Neural cell (in vitro differentiated cells): ENCODE results near the gene SURF1. TPM values are rescaled to one million over a fixed set of nuclear protein-coding genes. Genes with fewer than 3 reads are reported as not detected.

ENCODE experiments used
- H2AFZ ChIP-seq: fragments of 200-600, 300-800 bp; sonication (generic), shearing (Covaris generic); 2 replicates; pipeline ENCODE4 v1.6.0; 2014; ENCODE audit warnings: low read depth, mild to moderate bottlenecking, antibody characterized with exemption, low read length, moderate library complexity
- H3F3A ChIP-seq: fragments of 200-600 bp; shearing (Covaris generic); 2 replicates; pipeline ENCODE4 v1.6.1; 2016; ENCODE audit warnings: mild to moderate bottlenecking, moderate library complexity, mixed read lengths, antibody characterized with exemption, low read length; ENCODE audit not compliant: insufficient read depth, poor library complexity, severe bottlenecking
- H3K27ac ChIP-seq: fragments of 200-600, 300-800 bp; sonication (generic), shearing (Covaris generic); 2 replicates; pipeline ENCODE4 v1.5.1; 2014; ENCODE audit warnings: mild to moderate bottlenecking, low read length, moderate library complexity
- H3K27me3 ChIP-seq: fragments of 300-800, 200-600 bp; sonication (generic), shearing (Covaris generic); 2 replicates; pipeline ENCODE4 v1.6.0; 2014; ENCODE audit warnings: mild to moderate bottlenecking, low read depth, low read length, moderate library complexity; ENCODE audit not compliant: insufficient read depth
- H3K36me3 ChIP-seq: fragments of 300-800, 200-600 bp; sonication (generic), shearing (Covaris generic); 2 replicates; pipeline ENCODE4 v1.5.1; 2014; ENCODE audit warnings: mild to moderate bottlenecking, antibody characterized with exemption, low read length, moderate library complexity; ENCODE audit not compliant: insufficient read depth
- H3K4me2 ChIP-seq: fragments of 300-800, 200-600 bp; sonication (generic), shearing (Covaris generic); 2 replicates; pipeline ENCODE4 v1.6.0; 2014; ENCODE audit warnings: mild to moderate bottlenecking, low read length
- H3K4me3 ChIP-seq: fragments of 300-800, 200-600 bp; sonication (generic), shearing (Covaris generic); 2 replicates; pipeline ENCODE4 v1.5.1; 2014; ENCODE audit warnings: mild to moderate bottlenecking, low read length, moderate library complexity
- H3K79me2 ChIP-seq: fragments of 200-600 bp; shearing (Covaris generic); replicated peaks from 2 replicates; pipeline ENCODE4 v1.6.0; 2014; ENCODE audit warnings: mild to moderate bottlenecking, low read length, moderate library complexity; ENCODE audit not compliant: insufficient read depth
- H3K9ac ChIP-seq: fragments of 300-800, 200-600 bp; sonication (generic), shearing (Covaris generic); 2 replicates; pipeline ENCODE4 v1.6.1; 2016; ENCODE audit warnings: mild to moderate bottlenecking, low read length, mixed read lengths
- H3K9me2 ChIP-seq: fragments of 200-600 bp; shearing (Covaris generic); 2 replicates; pipeline ENCODE4 v1.6.1; 2016; ENCODE audit warnings: mild to moderate bottlenecking, low read length, mixed read lengths; ENCODE audit not compliant: insufficient read depth
- H3K9me3 ChIP-seq: fragments of 200-600, 300-800 bp; sonication (generic), shearing (Covaris generic); 2 replicates; pipeline ENCODE4 v1.6.1; 2016; ENCODE audit warnings: mild to moderate bottlenecking, mixed run types, low read length, moderate library complexity, mixed read lengths
- H4K20me1 ChIP-seq: fragments of 200-600 bp; shearing (Covaris generic); 2 replicates; pipeline ENCODE4 v1.6.1; 2016; ENCODE audit warnings: mild to moderate bottlenecking, mixed run types; ENCODE audit not compliant: insufficient read depth
- EP300 ChIP-seq: fragments of 450-650 bp; conservative IDR thresholded peaks from 2 replicates; pipeline ENCODE4 v1.6.1; 2014; ENCODE audit warnings: antibody characterized with exemption, mild to moderate bottlenecking, moderate library complexity; ENCODE audit not compliant: poor library complexity, severe bottlenecking
- EZH2 ChIP-seq: fragments of 200-600, 300-800 bp; shearing (Covaris generic), sonication (generic); IDR thresholded peaks from 2 replicates; pipeline ENCODE4 v1.6.1; 2014; ENCODE audit warnings: antibody characterized with exemption, low read length, borderline replicate concordance, mild to moderate bottlenecking; ENCODE audit not compliant: insufficient read depth, poor library complexity, severe bottlenecking
- MXI1 ChIP-seq: fragments of 450-650 bp; conservative IDR thresholded peaks from 2 replicates; pipeline ENCODE4 v1.6.1; 2014; ENCODE audit warnings: antibody characterized with exemption, mild to moderate bottlenecking; ENCODE audit not compliant: poor library complexity, severe bottlenecking
- POLR2AphosphoS5 ChIP-seq: IDR thresholded peaks from 2 replicates; pipeline ENCODE4 v1.6.1; 2012
- RAD21 ChIP-seq: fragments of 450-650 bp; conservative IDR thresholded peaks from 2 replicates; pipeline ENCODE4 v1.6.1; 2014; ENCODE audit warnings: antibody characterized with exemption, mild to moderate bottlenecking, moderate library complexity
- SMC3 ChIP-seq: fragments of 450-650 bp; conservative IDR thresholded peaks from 2 replicates; pipeline ENCODE4 v1.6.1; 2014; ENCODE audit warnings: antibody characterized with exemption, mild to moderate bottlenecking, moderate library complexity; ENCODE audit not compliant: poor library complexity
- TAF1 ChIP-seq: IDR thresholded peaks from 2 replicates; pipeline ENCODE4 v1.6.1; 2012; ENCODE audit warnings: low read depth
- polyA plus RNA-seq: library from polyadenylated mRNA; depleted of rRNA; stranded (reverse); fragments of >200 nt; gene quantifications from 2 replicates; pipeline ENCODE4 v1.2.3, GENCODE V29; 2014
- TF ChIP-seq, protein P1 (sequence below): fragments of 450-650 bp; IDR thresholded peaks from 2 replicates; pipeline ENCODE4 v1.5.1; 2014; ENCODE audit warnings: antibody characterized with exemption, mild to moderate bottlenecking, moderate library complexity; ENCODE audit not compliant: poor library complexity, severe bottlenecking
- TF ChIP-seq, protein P2 (sequence below): IDR thresholded peaks from 2 replicates; pipeline ENCODE4 v1.6.1; 2012; ENCODE audit warnings: borderline replicate concordance

Gene SURF1
- polyA plus RNA-seq, 1 donor from 2014 or later = 32.3 TPM

DNA sequence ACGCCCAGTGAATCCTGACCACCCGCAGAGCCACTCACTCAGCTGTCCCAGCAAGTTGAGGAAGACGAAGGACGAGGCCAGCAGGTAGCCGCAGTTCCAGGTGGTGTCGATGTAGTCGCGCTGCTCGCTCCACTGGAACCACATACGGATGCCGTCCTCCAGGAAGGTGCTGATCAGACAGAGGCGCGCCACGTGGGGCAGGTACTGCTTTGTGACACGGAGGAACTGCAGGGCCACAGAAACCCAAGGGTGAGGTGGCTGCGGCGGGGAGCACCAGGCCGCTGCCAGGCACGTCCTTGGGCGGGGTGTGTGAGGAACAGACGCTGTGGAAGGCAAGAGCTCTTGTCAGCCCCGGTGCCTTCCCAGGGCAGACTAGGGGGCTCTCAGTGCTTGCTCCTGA lies 10.9 kb upstream of the SURF1 start:
- H3K36me3 ChIP-seq = no peaks in the 10 kb centered on the region
- no peaks in the 10 kb centered on the region for H3F3A ChIP-seq

DNA sequence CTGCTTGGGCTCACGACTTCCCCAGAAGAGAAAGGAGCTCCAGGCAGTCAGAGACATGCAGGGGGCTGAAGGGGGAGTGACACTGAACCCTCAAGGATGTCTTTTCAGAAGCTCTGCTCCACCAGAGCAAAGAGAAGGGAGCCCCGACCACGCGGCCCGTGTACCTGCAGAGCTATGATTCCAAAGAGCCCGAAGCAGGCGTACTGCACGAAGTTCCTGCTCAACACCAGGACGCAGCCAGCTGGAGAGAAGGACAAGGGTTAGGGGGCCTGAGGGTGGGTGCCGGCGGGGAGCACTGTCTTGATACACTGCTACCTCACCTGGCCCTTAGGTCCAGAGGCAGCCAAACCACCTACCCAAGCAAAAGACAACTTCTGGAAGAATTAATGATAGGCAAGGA lies 10.1 kb upstream of the SURF1 start:
- Histone ChIP-seq H3K9ac (no peak overlapping the region), H4K20me1 (no peaks in the 10 kb centered on the region), H2AFZ (no peak overlapping the region), H3K4me3 (no peak overlapping the region), H3K27me3 (no peaks in the 10 kb centered on the region), H3K9me3 (no peaks in the 10 kb centered on the region), H3K4me2 (no peak overlapping the region), H3F3A (no peaks in the 10 kb centered on the region), H3K36me3 (no peaks in the 10 kb centered on the region), H3K9me2 (no peaks in the 10 kb centered on the region), H3K27ac (no peak overlapping the region), H3K79me2 (peaks cover 17% of the 10 kb centered on the region)
- no peak for TF ChIP-seq EZH2
- TF ChIP-seq EP300 = no peak
- no peak for TF ChIP-seq RAD21
- TF ChIP-seq TAF1 = no peak
- TF ChIP-seq, protein P1, sequence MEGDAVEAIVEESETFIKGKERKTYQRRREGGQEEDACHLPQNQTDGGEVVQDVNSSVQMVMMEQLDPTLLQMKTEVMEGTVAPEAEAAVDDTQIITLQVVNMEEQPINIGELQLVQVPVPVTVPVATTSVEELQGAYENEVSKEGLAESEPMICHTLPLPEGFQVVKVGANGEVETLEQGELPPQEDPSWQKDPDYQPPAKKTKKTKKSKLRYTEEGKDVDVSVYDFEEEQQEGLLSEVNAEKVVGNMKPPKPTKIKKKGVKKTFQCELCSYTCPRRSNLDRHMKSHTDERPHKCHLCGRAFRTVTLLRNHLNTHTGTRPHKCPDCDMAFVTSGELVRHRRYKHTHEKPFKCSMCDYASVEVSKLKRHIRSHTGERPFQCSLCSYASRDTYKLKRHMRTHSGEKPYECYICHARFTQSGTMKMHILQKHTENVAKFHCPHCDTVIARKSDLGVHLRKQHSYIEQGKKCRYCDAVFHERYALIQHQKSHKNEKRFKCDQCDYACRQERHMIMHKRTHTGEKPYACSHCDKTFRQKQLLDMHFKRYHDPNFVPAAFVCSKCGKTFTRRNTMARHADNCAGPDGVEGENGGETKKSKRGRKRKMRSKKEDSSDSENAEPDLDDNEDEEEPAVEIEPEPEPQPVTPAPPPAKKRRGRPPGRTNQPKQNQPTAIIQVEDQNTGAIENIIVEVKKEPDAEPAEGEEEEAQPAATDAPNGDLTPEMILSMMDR = no peak

More for the DNA sequence above, 10.9 kb upstream of the SURF1 start:
- Histone ChIP-seq H4K20me1 (no peaks in the 10 kb centered on the region), H3K9me3 (no peaks in the 10 kb centered on the region), H3K4me2 (no peak overlapping the region), H3K9me2 (no peaks in the 10 kb centered on the region), H2AFZ (no peak overlapping the region), H3K9ac (no peak overlapping the region), H3K4me3 (no peak overlapping the region), H3K27me3 (no peaks in the 10 kb centered on the region), H3K27ac (no peak overlapping the region), H3K79me2 (peaks cover 22% of the 10 kb centered on the region)
- TF ChIP-seq, protein P1 = no peak
- TF ChIP-seq POLR2AphosphoS5 = no peak
- TF ChIP-seq MXI1 = no peak
- no peak for TF ChIP-seq EZH2
- no peak for TF ChIP-seq SMC3
- TF ChIP-seq, protein P2, sequence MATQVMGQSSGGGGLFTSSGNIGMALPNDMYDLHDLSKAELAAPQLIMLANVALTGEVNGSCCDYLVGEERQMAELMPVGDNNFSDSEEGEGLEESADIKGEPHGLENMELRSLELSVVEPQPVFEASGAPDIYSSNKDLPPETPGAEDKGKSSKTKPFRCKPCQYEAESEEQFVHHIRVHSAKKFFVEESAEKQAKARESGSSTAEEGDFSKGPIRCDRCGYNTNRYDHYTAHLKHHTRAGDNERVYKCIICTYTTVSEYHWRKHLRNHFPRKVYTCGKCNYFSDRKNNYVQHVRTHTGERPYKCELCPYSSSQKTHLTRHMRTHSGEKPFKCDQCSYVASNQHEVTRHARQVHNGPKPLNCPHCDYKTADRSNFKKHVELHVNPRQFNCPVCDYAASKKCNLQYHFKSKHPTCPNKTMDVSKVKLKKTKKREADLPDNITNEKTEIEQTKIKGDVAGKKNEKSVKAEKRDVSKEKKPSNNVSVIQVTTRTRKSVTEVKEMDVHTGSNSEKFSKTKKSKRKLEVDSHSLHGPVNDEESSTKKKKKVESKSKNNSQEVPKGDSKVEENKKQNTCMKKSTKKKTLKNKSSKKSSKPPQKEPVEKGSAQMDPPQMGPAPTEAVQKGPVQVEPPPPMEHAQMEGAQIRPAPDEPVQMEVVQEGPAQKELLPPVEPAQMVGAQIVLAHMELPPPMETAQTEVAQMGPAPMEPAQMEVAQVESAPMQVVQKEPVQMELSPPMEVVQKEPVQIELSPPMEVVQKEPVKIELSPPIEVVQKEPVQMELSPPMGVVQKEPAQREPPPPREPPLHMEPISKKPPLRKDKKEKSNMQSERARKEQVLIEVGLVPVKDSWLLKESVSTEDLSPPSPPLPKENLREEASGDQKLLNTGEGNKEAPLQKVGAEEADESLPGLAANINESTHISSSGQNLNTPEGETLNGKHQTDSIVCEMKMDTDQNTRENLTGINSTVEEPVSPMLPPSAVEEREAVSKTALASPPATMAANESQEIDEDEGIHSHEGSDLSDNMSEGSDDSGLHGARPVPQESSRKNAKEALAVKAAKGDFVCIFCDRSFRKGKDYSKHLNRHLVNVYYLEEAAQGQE = no peak
- no peak for TF ChIP-seq TAF1
- TF ChIP-seq EP300 = no peak
- no peak for TF ChIP-seq RAD21
